ENCODE results near the gene MEF2A.
A peak's percentile ranks its signal among the peaks of the same experiment; 100 is the strongest.

MEF2A gene

GRCh38 chr15:99613887-99614647 is 48.3 kb downstream of the MEF2A start:
- H3K4me3 Mint-ChIP-seq: no peak overlapping the region
- peaks cover 79% of the 10 kb centered on the region for H3K4me1 Mint-ChIP-seq
- no peaks in the 10 kb centered on the region for H3K9me3 Mint-ChIP-seq
- peaks cover 4% of the 10 kb centered on the region for H3K36me3 Mint-ChIP-seq
- H3K27me3 Mint-ChIP-seq: no peaks in the 10 kb centered on the region
- H3K27ac Mint-ChIP-seq: peak overlapping the region; percentile 59

DNA sequence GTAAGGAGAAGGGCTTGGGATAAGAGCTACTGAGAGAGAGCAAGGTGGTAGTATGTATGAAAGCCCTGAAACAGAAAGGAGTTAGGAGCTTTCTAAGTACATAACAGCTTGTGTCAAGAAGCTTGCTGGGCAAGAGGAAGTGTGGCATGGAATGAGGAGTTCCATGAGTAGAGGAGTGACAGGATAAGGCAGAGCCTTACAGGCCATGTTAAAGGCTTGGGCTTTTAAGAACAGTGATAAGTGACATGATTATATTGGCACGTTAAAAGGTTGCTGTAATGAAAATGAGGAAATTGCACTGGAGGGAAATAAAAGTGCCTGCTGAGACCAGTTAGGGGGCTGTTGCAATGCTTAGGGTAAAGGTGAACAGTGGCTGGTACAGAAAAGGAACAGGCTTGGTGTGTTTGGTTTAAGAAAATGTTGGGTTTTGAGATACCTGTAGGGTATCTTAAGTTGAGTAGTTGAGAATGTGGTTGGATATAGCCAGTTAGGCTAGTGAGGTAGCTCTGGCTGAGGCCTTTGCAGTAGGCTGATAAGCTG is 49.0 kb downstream of the MEF2A start:
- Mint-ChIP-seq H3K27me3 (no peaks in the 10 kb centered on the region), H3K9me3 (no peaks in the 10 kb centered on the region), H3K4me1 (peaks cover 84% of the 10 kb centered on the region), H3K4me3 (no peak overlapping the region), H3K27ac (peak overlapping the region; percentile 59), H3K36me3 (peaks cover 5% of the 10 kb centered on the region)

GRCh38 chr15:99615460-99615859 is 49.7 kb downstream of the MEF2A start:
- Mint-ChIP-seq H3K27me3 (no peaks in the 10 kb centered on the region), H3K27ac (no peak overlapping the region), H3K4me3 (no peak overlapping the region), H3K4me1 (peaks cover 89% of the 10 kb centered on the region), H3K36me3 (peaks cover 5% of the 10 kb centered on the region), H3K9me3 (no peaks in the 10 kb centered on the region)

DNA sequence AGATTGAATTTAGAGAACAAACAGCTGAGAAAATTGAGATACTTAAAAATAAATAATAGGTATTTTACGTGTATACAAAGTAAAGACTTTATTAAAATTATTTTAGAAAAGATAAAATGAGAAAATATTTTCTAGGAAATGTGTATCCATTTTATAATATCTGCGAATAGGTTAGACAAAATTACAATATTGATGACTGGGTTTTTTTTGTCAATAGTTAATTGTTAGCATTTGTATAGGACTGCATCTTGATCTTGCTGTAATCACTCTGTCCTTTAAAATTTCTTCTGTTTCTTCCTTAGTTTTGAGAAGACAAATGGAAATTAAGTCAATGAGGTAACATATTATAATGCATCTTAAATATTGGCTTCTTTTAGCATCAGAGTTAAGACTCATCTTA is 50.3 kb downstream of the MEF2A start:
- Mint-ChIP-seq H3K27me3 (no peaks in the 10 kb centered on the region), H3K27ac (no peak overlapping the region), H3K4me3 (no peak overlapping the region), H3K36me3 (peaks cover 7% of the 10 kb centered on the region), H3K4me1 (peaks cover 84% of the 10 kb centered on the region), H3K9me3 (no peaks in the 10 kb centered on the region)

GRCh38 chr15:99616773-99617342 is 51.1 kb downstream of the MEF2A start:
- Mint-ChIP-seq H3K27me3 (no peaks in the 10 kb centered on the region), H3K4me3 (peak overlapping the region; percentile 8), H3K27ac (peak overlapping the region; percentile 42), H3K4me1 (peaks cover 76% of the 10 kb centered on the region), H3K36me3 (peaks cover 4% of the 10 kb centered on the region), H3K9me3 (no peaks in the 10 kb centered on the region)

- peaks cover 10% of the 10 kb centered on the region for H3K36me3 Mint-ChIP-seq
- no peaks in the 10 kb centered on the region for H3K27me3 Mint-ChIP-seq
- peaks cover 62% of the 10 kb centered on the region for H3K4me1 Mint-ChIP-seq
- no peak overlapping the region for H3K27ac Mint-ChIP-seq
- no peaks in the 10 kb centered on the region for H3K9me3 Mint-ChIP-seq
- H3K4me3 Mint-ChIP-seq: no peak overlapping the region
Observed at GRCh38 chr15:99618941-99619411, 53.2 kb downstream of the MEF2A start.

DNA sequence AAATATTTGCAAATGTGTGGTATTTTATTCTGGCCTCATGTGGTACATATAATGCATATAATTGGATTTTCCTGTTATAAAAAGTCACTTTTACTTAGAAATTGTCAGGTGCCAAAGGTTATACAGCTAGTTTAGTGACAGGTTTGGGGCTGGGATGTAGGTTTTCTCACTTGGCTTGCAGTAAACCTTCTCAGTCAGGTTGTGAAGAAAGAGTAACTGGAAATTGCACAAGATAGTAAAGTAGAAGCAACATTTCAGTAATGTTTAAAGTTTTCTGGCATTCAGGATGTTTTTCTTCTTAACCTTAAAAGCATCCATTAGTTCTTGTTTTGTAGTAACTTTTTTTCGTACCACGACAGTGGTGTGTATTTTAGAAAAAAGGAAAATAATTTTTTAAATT is 53.9 kb downstream of the MEF2A start:
- Mint-ChIP-seq H3K9me3 (no peaks in the 10 kb centered on the region), H3K27me3 (no peaks in the 10 kb centered on the region), H3K27ac (no peak overlapping the region), H3K4me3 (no peak overlapping the region), H3K4me1 (peaks cover 55% of the 10 kb centered on the region), H3K36me3 (peaks cover 15% of the 10 kb centered on the region)

DNA sequence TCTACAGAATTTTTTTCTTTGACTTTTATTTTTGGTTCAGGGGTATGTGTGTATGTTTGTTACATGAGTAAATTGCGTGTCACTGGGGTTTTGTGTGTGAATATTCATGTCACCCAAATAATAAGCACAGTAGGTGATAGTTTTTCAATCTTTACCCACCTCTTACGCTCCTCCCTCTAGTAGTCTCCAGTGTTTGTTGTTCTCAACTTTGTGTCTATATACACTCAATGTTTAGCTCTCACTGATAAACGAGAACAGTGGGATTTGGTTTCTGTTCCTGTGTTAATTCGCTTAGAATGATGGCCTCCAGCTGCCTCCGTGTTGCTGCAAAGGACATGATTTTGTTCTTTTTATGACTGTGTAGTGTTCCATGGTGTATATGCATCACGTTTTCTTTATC is 54.4 kb downstream of the MEF2A start:
- no peaks in the 10 kb centered on the region for H3K9me3 Mint-ChIP-seq
- peaks cover 19% of the 10 kb centered on the region for H3K36me3 Mint-ChIP-seq
- H3K4me1 Mint-ChIP-seq: peaks cover 56% of the 10 kb centered on the region
- no peaks in the 10 kb centered on the region for H3K27me3 Mint-ChIP-seq
- no peak overlapping the region for H3K27ac Mint-ChIP-seq
- H3K4me3 Mint-ChIP-seq: no peak overlapping the region

DNA sequence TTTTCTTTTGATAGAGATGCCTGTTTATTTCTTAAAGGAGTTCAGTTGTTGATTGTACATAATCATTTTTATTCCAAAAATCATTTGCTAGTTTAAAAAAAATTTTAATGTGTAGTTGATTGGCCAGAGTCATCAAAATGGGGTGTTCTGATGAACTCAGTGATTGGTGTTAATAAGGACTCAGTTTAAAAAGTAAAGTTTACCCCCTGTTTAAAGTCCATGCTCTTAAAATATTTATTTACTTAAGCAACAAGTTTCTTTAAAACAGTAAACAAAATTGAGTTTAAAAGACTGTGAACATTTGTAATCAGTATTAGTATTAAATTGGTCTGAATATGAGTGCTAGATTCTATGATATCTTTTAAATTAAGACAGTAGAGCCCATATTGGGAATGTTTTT is 56.0 kb downstream of the MEF2A start:
- H3K4me1 Mint-ChIP-seq: peaks cover 61% of the 10 kb centered on the region
- peaks cover 27% of the 10 kb centered on the region for H3K36me3 Mint-ChIP-seq
- no peak overlapping the region for H3K27ac Mint-ChIP-seq
- no peaks in the 10 kb centered on the region for H3K9me3 Mint-ChIP-seq
- H3K27me3 Mint-ChIP-seq: no peaks in the 10 kb centered on the region
- H3K4me3 Mint-ChIP-seq: no peak overlapping the region

DNA sequence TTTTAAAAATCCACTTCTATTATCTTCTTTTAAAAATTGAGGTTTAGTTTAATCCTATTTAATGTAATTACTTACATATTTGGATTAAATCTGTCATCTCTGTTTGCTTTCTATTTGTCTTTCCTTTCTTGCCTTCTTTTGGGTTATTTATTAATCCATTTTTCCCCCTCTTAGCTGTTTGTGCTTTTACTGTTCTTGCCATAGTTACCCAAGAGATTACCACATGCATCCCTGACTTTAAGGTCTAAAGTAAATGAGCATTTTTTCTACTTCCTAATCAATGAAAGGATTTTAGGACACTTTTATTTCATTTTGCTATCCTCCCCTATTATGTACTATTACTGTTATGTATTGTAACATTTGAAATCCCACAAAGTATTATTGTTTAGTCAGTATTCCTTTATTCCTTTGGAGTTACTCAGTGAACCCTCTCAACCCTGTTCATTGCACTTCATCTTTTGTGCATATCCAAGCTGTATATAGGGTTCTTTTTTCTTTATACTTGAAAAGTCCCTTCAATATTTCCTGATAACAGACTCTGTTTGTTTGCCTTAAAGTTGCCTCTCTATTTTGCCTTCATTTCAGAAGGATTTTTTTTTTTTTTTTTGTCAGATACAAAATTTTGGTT is 62.7 kb downstream of the MEF2A start:
- H3K36me3 Mint-ChIP-seq: peaks cover 29% of the 10 kb centered on the region
- no peaks in the 10 kb centered on the region for H3K9me3 Mint-ChIP-seq
- H3K27ac Mint-ChIP-seq: no peak overlapping the region
- no peak overlapping the region for H3K4me3 Mint-ChIP-seq
- H3K4me1 Mint-ChIP-seq: peaks cover 78% of the 10 kb centered on the region
- H3K27me3 Mint-ChIP-seq: no peaks in the 10 kb centered on the region

- Mint-ChIP-seq H3K27ac (no peak overlapping the region), H3K27me3 (no peaks in the 10 kb centered on the region), H3K4me1 (peaks cover 67% of the 10 kb centered on the region), H3K9me3 (peaks cover 10% of the 10 kb centered on the region), H3K36me3 (peaks cover 35% of the 10 kb centered on the region), H3K4me3 (no peak overlapping the region)
Observed at GRCh38 chr15:99630607-99631131, 64.9 kb downstream of the MEF2A start.

- H3K27ac Mint-ChIP-seq: no peak overlapping the region
- H3K27me3 Mint-ChIP-seq: no peaks in the 10 kb centered on the region
- H3K36me3 Mint-ChIP-seq: peaks cover 36% of the 10 kb centered on the region
- peaks cover 10% of the 10 kb centered on the region for H3K9me3 Mint-ChIP-seq
- peaks cover 62% of the 10 kb centered on the region for H3K4me1 Mint-ChIP-seq
- no peak overlapping the region for H3K4me3 Mint-ChIP-seq
Observed at GRCh38 chr15:99631255-99631654, 65.5 kb downstream of the MEF2A start.

GRCh38 chr15:99632521-99632920 is 66.7 kb downstream of the MEF2A start:
- H3K27me3 Mint-ChIP-seq: no peaks in the 10 kb centered on the region
- no peak overlapping the region for H3K4me3 Mint-ChIP-seq
- H3K4me1 Mint-ChIP-seq: peaks cover 62% of the 10 kb centered on the region

DNA sequence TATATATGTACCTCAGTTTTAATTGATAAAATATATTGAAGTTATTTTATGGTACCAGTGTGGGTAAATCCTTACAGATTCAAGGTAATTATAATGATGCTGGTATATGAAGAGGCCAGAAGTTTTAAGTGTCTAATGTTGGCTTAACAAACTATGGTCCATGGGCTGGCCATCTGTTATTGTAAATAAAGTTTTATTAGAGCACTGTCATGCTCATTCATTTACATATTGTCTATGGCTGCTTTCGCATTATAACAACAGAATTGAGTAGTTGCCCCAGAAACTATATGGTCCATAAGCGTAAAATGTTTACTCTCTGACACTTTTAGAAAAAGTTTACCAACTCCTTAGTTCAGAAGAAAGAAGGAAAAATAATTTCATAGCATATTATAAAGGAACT is 67.9 kb downstream of the MEF2A start:
- peaks cover 62% of the 10 kb centered on the region for H3K4me1 Mint-ChIP-seq
- no peak overlapping the region for H3K27ac Mint-ChIP-seq

More at GRCh38 chr15:99632521-99632920, 66.7 kb downstream of the MEF2A start:
- peaks cover 10% of the 10 kb centered on the region for H3K9me3 Mint-ChIP-seq
- H3K36me3 Mint-ChIP-seq: peaks cover 35% of the 10 kb centered on the region
- no peak overlapping the region for H3K27ac Mint-ChIP-seq

GRCh38 chr15:99634576-99634975 is 68.8 kb downstream of the MEF2A start:
- H3K4me3 Mint-ChIP-seq: no peak overlapping the region
- H3K27ac Mint-ChIP-seq: peak overlapping the region; percentile 14
- H3K27me3 Mint-ChIP-seq: no peaks in the 10 kb centered on the region
- peaks cover 40% of the 10 kb centered on the region for H3K36me3 Mint-ChIP-seq
- peaks cover 10% of the 10 kb centered on the region for H3K9me3 Mint-ChIP-seq
- H3K4me1 Mint-ChIP-seq: peaks cover 61% of the 10 kb centered on the region

More for the DNA sequence above, 67.9 kb downstream of the MEF2A start:
- Mint-ChIP-seq H3K4me3 (no peak overlapping the region), H3K36me3 (peaks cover 38% of the 10 kb centered on the region), H3K27me3 (no peaks in the 10 kb centered on the region), H3K9me3 (peaks cover 10% of the 10 kb centered on the region)

DNA sequence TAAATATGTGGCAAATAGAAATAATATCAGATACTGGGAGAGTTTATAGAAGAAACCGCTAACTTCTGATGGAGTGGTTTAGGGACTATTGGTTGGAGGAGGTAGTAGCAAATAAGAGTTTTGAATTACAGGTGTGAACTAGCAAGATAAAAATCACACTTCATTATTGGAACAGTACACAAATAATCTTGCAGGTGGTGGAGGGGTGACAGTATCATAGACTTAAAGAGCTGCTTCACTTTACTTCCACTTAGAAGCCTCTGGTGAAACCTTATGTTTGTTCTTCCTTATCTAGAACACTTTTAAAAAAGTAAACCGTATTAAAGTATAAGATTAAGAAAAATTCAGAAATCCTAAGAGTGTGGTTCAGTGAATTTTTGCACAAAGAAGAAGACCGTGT is 69.4 kb downstream of the MEF2A start:
- H3K4me3 Mint-ChIP-seq: no peak overlapping the region
- H3K36me3 Mint-ChIP-seq: peaks cover 38% of the 10 kb centered on the region
- H3K27ac Mint-ChIP-seq: no peak overlapping the region
- no peaks in the 10 kb centered on the region for H3K27me3 Mint-ChIP-seq
- peaks cover 10% of the 10 kb centered on the region for H3K9me3 Mint-ChIP-seq
- H3K4me1 Mint-ChIP-seq: peaks cover 62% of the 10 kb centered on the region
